Transverse colon (tissue), 4 donors: ENCODE measurements around the gene LRRC7. TPM values are rescaled to one million over a fixed set of nuclear protein-coding genes. Genes with fewer than 3 reads are reported as not detected.

Source experiments
- DNase-seq: peaks from one replicate; pipeline ENCODE4 v3.0.0-alpha.2; 2019
- H3K27ac ChIP-seq, 4 donors: fragments of 200-600 bp; sonication (generic); 2 replicates each; pipeline ENCODE4 v1.5.1; 2016 to 2018; ENCODE audit warnings: inconsistent platforms in 4 of 4
- H3K27me3 ChIP-seq: fragments of 200-600 bp; sonication (generic); 2 replicates; pipeline ENCODE4 v1.5.1; 2017; ENCODE audit warnings: inconsistent platforms
- H3K36me3 ChIP-seq, 4 donors: fragments of 200-600 bp; sonication (generic); 2 replicates each; pipeline ENCODE4 v1.5.1; 2017 to 2019; ENCODE audit warnings: inconsistent platforms in 4 of 4
- H3K4me1 ChIP-seq, 4 donors: fragments of 200-600 bp; sonication (generic); 2 replicates each; pipeline ENCODE4 v1.5.1; 2017 to 2020; ENCODE audit warnings: inconsistent platforms in 4 of 4
- H3K4me3 ChIP-seq, 4 donors: fragments of 200-600 bp; sonication (generic); 1 replicate in 1 of 4; 2 replicates in 3 of 4; pipeline versions ENCODE4 v1.5.1 to v1.6.1; 2017 to 2019; ENCODE audit warnings: inconsistent platforms in 4 of 4
- H3K9me3 ChIP-seq, 2 donors: fragments of 200-600 bp; sonication (generic); 2 replicates each; pipeline ENCODE4 v1.5.1; 2017 to 2019; ENCODE audit warnings: inconsistent platforms in 2 of 2
- CTCF ChIP-seq, 5 experiments: fragments of 200-600 bp in 3 of 5; fragments of 450-650 bp in 2 of 5; sonication (generic) in 3 of 5; IDR thresholded peaks; 1 replicate in 2 of 5; 2 replicates in 3 of 5; pipeline ENCODE4 v1.5.1; 2016 to 2017; ENCODE audit warnings: antibody characterized with exemption in 5 of 5, inconsistent platforms in 3 of 5, mild to moderate bottlenecking in 2 of 5, moderate library complexity in 1 of 5
- EP300 ChIP-seq: sonication (generic); formaldehyde crosslinking; IDR thresholded peaks from one replicate; pipeline ENCODE4 v1.6.1; 2017; ENCODE audit warnings: antibody characterized with exemption, low read depth
- POLR2A ChIP-seq: fragments of 450-650 bp; IDR thresholded peaks from one replicate; pipeline ENCODE4 v1.6.1; 2016; ENCODE audit warnings: antibody characterized with exemption, mild to moderate bottlenecking, moderate library complexity
- POLR2AphosphoS5 ChIP-seq, 3 donors: sonication (generic); formaldehyde crosslinking; IDR thresholded peaks; one replicate each; pipeline ENCODE4 v1.6.1; 2016; ENCODE audit warnings: antibody characterized with exemption in 3 of 3
- WGBS, 2 donors: methylation state at CpG; one replicate each; pipeline ENCODE4 v1.1.5; 2018; ENCODE audit warnings: low coverage in 1 of 2; 5-methylcytosine and 5-hydroxymethylcytosine counted together
- in situ Hi-C, 4 donors: fragments of 200-750 bp; cut with MboI; loops; one replicate each; pipeline versions ENCODE4 v1.15.0 to v1.15.1; 2017; ENCODE audit warnings: low sequenced_read_pairs in 3 of 4, low pct_ligation_motif_present in 1 of 4, low pct_unique_long_range_greater_than_20kb in 1 of 4
- intact Hi-C: fragments of 100-400 bp; cut with DNase I; formaldehyde crosslinking; loops from one replicate; pipeline ENCODE4 v1.15.1; 2023; ENCODE audit warnings: low total_unique reads
- total RNA-seq, 4 donors: library from RNA; depleted of rRNA; stranded (reverse); fragments of >200 nt; gene quantifications; one replicate each; pipeline ENCODE4 v1.1.0, GENCODE V29; 2016

LRRC7 gene
- total RNA-seq, 4 donors from 2014 or later, result 0.32 to 1.1 TPM; not detected in 2

- no peaks in the 10 kb centered on the region for H3K27me3 ChIP-seq
- intact Hi-C loops, result no loop called here
- no peaks in the 10 kb centered on the region for H3K9me3 ChIP-seq
- H3K4me1 ChIP-seq, result no peaks in the 10 kb centered on the region
- 83 to 94% methylated on average over 1 of the region's 1 CpG for WGBS, 2 donors
- in situ Hi-C loops, result no loop called here
- H3K36me3 ChIP-seq, result no peaks in the 10 kb centered on the region
- H3K27ac ChIP-seq, result no peak overlapping the region
- TF ChIP-seq POLR2AphosphoS5 (IDR thresholded peaks at IDR 0.05), result no peak
- no peak for TF ChIP-seq CTCF (IDR thresholded peaks at IDR 0.05)
- no peak for TF ChIP-seq POLR2A
- no peak for TF ChIP-seq EP300
- no peak for DNase-seq
- no peak overlapping the region for H3K4me3 ChIP-seq
These were observed 269.4 kb downstream of the LRRC7 start for GRCh38 chr1:69836971-69837636.

- intact Hi-C loops (no loop called here), in situ Hi-C loops (no loop called here)
- TF ChIP-seq CTCF (IDR thresholded peaks at IDR 0.05), result no peak
- TF ChIP-seq POLR2A, result no peak
- no peak for TF ChIP-seq EP300
- no peak for TF ChIP-seq POLR2AphosphoS5 (IDR thresholded peaks at IDR 0.05)
- H3K4me3 ChIP-seq, result no peak overlapping the region
- H3K27me3 ChIP-seq, result no peaks in the 10 kb centered on the region
- H3K36me3 ChIP-seq, result no peaks in the 10 kb centered on the region
- H3K4me1 ChIP-seq, result no peaks in the 10 kb centered on the region
- 67 to 74% methylated on average over 1 of the region's 1 CpG for WGBS, 2 donors
- H3K27ac ChIP-seq, result no peak overlapping the region
- no peaks in the 10 kb centered on the region for H3K9me3 ChIP-seq
- DNase-seq, result no peak
These were observed 274.6 kb downstream of the LRRC7 start for GRCh38 chr1:69842326-69842725.

- no peaks in the 10 kb centered on the region for H3K27me3 ChIP-seq
- no peak overlapping the region for H3K27ac ChIP-seq
- intact Hi-C loops, result no loop called here
- in situ Hi-C loops, result no loop called here
- H3K4me3 ChIP-seq, result no peak overlapping the region
- H3K9me3 ChIP-seq, result no peaks in the 10 kb centered on the region
- no peak for TF ChIP-seq EP300
- TF ChIP-seq POLR2AphosphoS5 (IDR thresholded peaks at IDR 0.05), result no peak
- no peak for TF ChIP-seq POLR2A
- TF ChIP-seq CTCF (IDR thresholded peaks at IDR 0.05), result no peak
- DNase-seq, result no peak
- H3K36me3 ChIP-seq, result no peaks in the 10 kb centered on the region
- WGBS, 2 donors, result 98 to 100% methylated on average over 1 of the region's 1 CpG
- H3K4me1 ChIP-seq, result no peaks in the 10 kb centered on the region
These were observed 277.9 kb downstream of the LRRC7 start for GRCh38 chr1:69845655-69846054.

GRCh38 chr1:69846267-69846666, 278.5 kb downstream of the LRRC7 start:
- Histone ChIP-seq H3K4me1 (no peaks in the 10 kb centered on the region), H3K36me3 (no peaks in the 10 kb centered on the region), H3K9me3 (no peaks in the 10 kb centered on the region), H3K27me3 (no peaks in the 10 kb centered on the region), H3K4me3 (no peak overlapping the region), H3K27ac (no peak overlapping the region)
- no peak for DNase-seq
- TF ChIP-seq CTCF (IDR thresholded peaks at IDR 0.05) (no peak), EP300 (no peak), POLR2AphosphoS5 (IDR thresholded peaks at IDR 0.05) (no peak), POLR2A (no peak)
- intact Hi-C loops (no loop called here), in situ Hi-C loops (no loop called here)
- 42 to 52% methylated on average over 2 to 3 of the region's 3 CpGs for WGBS, 2 donors
